H1 (cell line): Measurements from ENCODE around the gene ARRB1. TPM values are rescaled to one million over a fixed set of nuclear protein-coding genes. Genes with fewer than 3 reads are reported as not detected.

Source experiments
- CTCF ChIA-PET: fragments of 300-600 bp; sonication (Branson Sonifier 250); formaldehyde crosslinking; loops from one replicate; lab custom pipeline; 2021; ENCODE audit not compliant: partially characterized antibody; lab: Charles Lee
- POLR2A ChIA-PET: fragments of 300-600 bp; sonication (Branson Sonifier 250); formaldehyde crosslinking; loops from one replicate; lab custom pipeline; 2021; ENCODE audit warnings: inconsistent platforms; ENCODE audit not compliant: partially characterized antibody; lab: Charles Lee
- DNase-seq, 2 experiments: peaks; one replicate each; pipeline versions ENCODE4 v3.0.0 to v3.0.0-alpha.2; 2010 to 2022; ENCODE audit warnings: low spot score in 2 of 2, low read depth in 1 of 2, mixed read lengths in 1 of 2
- FAIRE-seq: peaks from 2 replicates; lab custom pipeline; 2011; peaks lifted over from hg19 to GRCh38; lab: Jason Lieb, UNC
- H2AFZ ChIP-seq: 2 replicates; pipeline ENCODE4 v1.8.1; 2012; ENCODE audit warnings: low read length, inconsistent platforms
- H2AK5ac ChIP-seq: 2 replicates; pipeline ENCODE4 v1.6.1; 2013; ENCODE audit warnings: low read depth, low read length
- H2BK120ac ChIP-seq: replicated peaks from 2 replicates; pipeline ENCODE3; 2013; ENCODE audit warnings: low read depth, low read length, inconsistent platforms
- H2BK12ac ChIP-seq: 2 replicates; pipeline ENCODE4 v1.6.1; 2013; ENCODE audit warnings: low read depth, low read length
- H2BK15ac ChIP-seq: 2 replicates; pipeline ENCODE4 v1.6.1; 2013; ENCODE audit warnings: low read length
- H2BK20ac ChIP-seq: 2 replicates; pipeline ENCODE4 v1.6.1; 2013; ENCODE audit warnings: low read length
- H2BK5ac ChIP-seq: 2 replicates; pipeline ENCODE4 v1.6.1; 2013; ENCODE audit warnings: low read depth, low read length
- H3K14ac ChIP-seq: 2 replicates; pipeline ENCODE4 v1.6.1; 2013; ENCODE audit warnings: inconsistent platforms; ENCODE audit not compliant: insufficient read length
- H3K18ac ChIP-seq: 2 replicates; pipeline ENCODE4 v1.6.1; 2013; ENCODE audit warnings: low read length; ENCODE audit errors: extremely low read depth
- H3K23ac ChIP-seq: 2 replicates; pipeline ENCODE4 v1.6.1; 2013; ENCODE audit warnings: inconsistent platforms; ENCODE audit not compliant: insufficient read length
- H3K23me2 ChIP-seq: 2 replicates; pipeline ENCODE4 v1.6.1; 2013; ENCODE audit warnings: low read depth, low read length
- H3K27ac ChIP-seq: 2 replicates; pipeline ENCODE4 v1.6.1; 2011; ENCODE audit warnings: low read depth, low read length, inconsistent platforms
- H3K27me3 ChIP-seq, 4 experiments: replicated peaks in 1 of 4; 1 replicate in 1 of 4; 2 replicates in 3 of 4; pipeline versions ENCODE4 v1.6.1 to v1.8.1; 2011 to 2013; ENCODE audit warnings: low read length in 3 of 4, mild to moderate bottlenecking in 3 of 4, inconsistent platforms in 2 of 4, mixed read lengths in 2 of 4, moderate library complexity in 1 of 4; ENCODE audit not compliant: control insufficient read depth in 3 of 4, insufficient read depth in 3 of 4; ENCODE audit errors: extremely low read depth in 1 of 4
- H3K36me3 ChIP-seq, 4 experiments: 2 replicates each; pipeline versions ENCODE4 v1.6.1 to v1.8.1; 2011 to 2013; ENCODE audit warnings: mild to moderate bottlenecking in 4 of 4, low read length in 3 of 4, moderate library complexity in 2 of 4, control low read depth in 1 of 4, inconsistent platforms in 1 of 4; ENCODE audit not compliant: insufficient read depth in 4 of 4, control insufficient read depth in 2 of 4
- H3K4ac ChIP-seq: replicated peaks from 2 replicates; pipeline ENCODE3; 2013; ENCODE audit warnings: low read length, low read depth, mixed read lengths, inconsistent platforms; ENCODE audit not compliant: insufficient read length
- H3K4me1 ChIP-seq, 4 experiments: replicated peaks in 1 of 4; 1 replicate in 1 of 4; 2 replicates in 3 of 4; pipeline versions ENCODE4 v1.6.1 to v1.8.1; 2011 to 2013; ENCODE audit warnings: low read length in 3 of 4, inconsistent platforms in 2 of 4, mixed read lengths in 1 of 4; ENCODE audit not compliant: insufficient read depth in 4 of 4, control insufficient read depth in 3 of 4
- H3K4me2 ChIP-seq, 2 experiments: 2 replicates each; pipeline versions ENCODE4 v1.6.1 to v1.8.1; 2011 to 2013; ENCODE audit warnings: low read depth in 2 of 2, low read length in 2 of 2, control low read depth in 1 of 2, inconsistent platforms in 1 of 2, mild to moderate bottlenecking in 1 of 2; ENCODE audit not compliant: insufficient read depth in 1 of 2
- H3K4me3 ChIP-seq, 4 experiments: fragments of 200-600, 300-600 bp in 1 of 4; sonication (generic), shearing (Covaris generic), sonication (Bioruptor Twin) in 1 of 4; 2 replicates each; pipeline versions ENCODE4 v1.5.1 to v1.8.1; 2011 to 2016; ENCODE audit warnings: low read length in 4 of 4, low read depth in 3 of 4, control low read depth in 2 of 4, inconsistent platforms in 2 of 4, mild to moderate bottlenecking in 2 of 4, mixed read lengths in 1 of 4, moderate library complexity in 1 of 4; ENCODE audit not compliant: insufficient read depth in 2 of 4; ENCODE audit errors: extremely low read depth in 1 of 4
- H3K56ac ChIP-seq: replicated peaks from 2 replicates; pipeline ENCODE3; 2013; ENCODE audit warnings: low read depth, mild to moderate bottlenecking, mixed read lengths, low read length, inconsistent platforms; ENCODE audit not compliant: insufficient read length
- H3K79me1 ChIP-seq: 2 replicates; pipeline ENCODE4 v1.6.1; 2013; ENCODE audit warnings: low read depth, low read length, control low read depth
- H3K79me2 ChIP-seq, 2 experiments: 2 replicates each; pipeline versions ENCODE4 v1.6.1 to v1.8.1; 2012 to 2013; ENCODE audit warnings: low read length in 2 of 2, mild to moderate bottlenecking in 2 of 2, inconsistent platforms in 1 of 2; ENCODE audit not compliant: insufficient read depth in 2 of 2, control insufficient read depth in 1 of 2
- H3K9ac ChIP-seq, 4 experiments: replicated peaks in 1 of 4; 1 replicate in 1 of 4; 2 replicates in 3 of 4; pipeline versions ENCODE4 v1.6.1 to v1.8.1; 2011 to 2013; ENCODE audit warnings: low read depth in 3 of 4, low read length in 3 of 4, control low read depth in 2 of 4, mild to moderate bottlenecking in 2 of 4, moderate library complexity in 2 of 4, inconsistent platforms in 1 of 4; ENCODE audit errors: extremely low read depth in 1 of 4
- H3K9me3 ChIP-seq, 2 experiments: 2 replicates each; pipeline versions ENCODE4 v1.6.1 to v1.8.1; 2012 to 2013; ENCODE audit warnings: mild to moderate bottlenecking in 2 of 2, moderate library complexity in 2 of 2, control low read depth in 1 of 2, inconsistent platforms in 1 of 2, low read depth in 1 of 2, low read length in 1 of 2, mixed read lengths in 1 of 2; ENCODE audit not compliant: insufficient read depth in 2 of 2
- H4K20me1 ChIP-seq, 2 experiments: replicated peaks in 1 of 2; 2 replicates each; pipeline versions ENCODE3 to v1.8.1; 2011 to 2013; ENCODE audit warnings: inconsistent platforms in 2 of 2, low read length in 2 of 2, mild to moderate bottlenecking in 1 of 2; ENCODE audit not compliant: insufficient read depth in 2 of 2, control insufficient read depth in 1 of 2
- H4K5ac ChIP-seq: 2 replicates; pipeline ENCODE4 v1.6.1; 2013; ENCODE audit warnings: low read length, low read depth, mixed read lengths, inconsistent platforms; ENCODE audit not compliant: insufficient read length
- H4K8ac ChIP-seq: 2 replicates; pipeline ENCODE4 v1.8.0; 2013; ENCODE audit warnings: mild to moderate bottlenecking, moderate library complexity, low read length, inconsistent platforms; ENCODE audit not compliant: insufficient read depth; ENCODE audit errors: extremely low read depth
- H4K91ac ChIP-seq: replicated peaks from 2 replicates; pipeline ENCODE3; 2013; ENCODE audit warnings: low read length, mixed read lengths, inconsistent platforms; ENCODE audit not compliant: insufficient read length
- HDAC2 ChIP-seq, 2 experiments: fragments of 300-600 bp in 1 of 2; sonication (generic) in 1 of 2; IDR thresholded peaks; 2 replicates each; pipeline ENCODE4 v1.6.1; 2011 to 2012; ENCODE audit warnings: low read depth in 2 of 2, low read length in 2 of 2, mild to moderate bottlenecking in 2 of 2, moderate library complexity in 2 of 2, borderline replicate concordance in 1 of 2, inconsistent platforms in 1 of 2
- JUN ChIP-seq: IDR thresholded peaks from 2 replicates; pipeline ENCODE4 v1.6.1; 2011; ENCODE audit warnings: low read depth, mild to moderate bottlenecking, improper control_type of control experiment, low read length
- NRF1 ChIP-seq: IDR thresholded peaks from 2 replicates; pipeline ENCODE4 v1.6.1; 2011; ENCODE audit warnings: mild to moderate bottlenecking, low read depth, low read length, improper control_type of control experiment
- PHF8 ChIP-seq: fragments of 200-600 bp; sonication (generic); conservative IDR thresholded peaks from 2 replicates; pipeline ENCODE4 v1.7.1; 2012; ENCODE audit warnings: low read depth, mild to moderate bottlenecking, inconsistent platforms, low read length, moderate library complexity
- POU5F1 ChIP-seq: IDR thresholded peaks from 2 replicates; pipeline ENCODE4 v1.6.1; 2011; ENCODE audit warnings: low read depth, mild to moderate bottlenecking, low read length, moderate library complexity
- RXRA ChIP-seq: IDR thresholded peaks from 2 replicates; pipeline ENCODE4 v1.6.1; 2011; ENCODE audit warnings: low read depth, mild to moderate bottlenecking, low read length, moderate library complexity; ENCODE audit not compliant: insufficient read depth
- SP2 ChIP-seq: IDR thresholded peaks from 2 replicates; pipeline ENCODE4 v1.6.1; 2012; ENCODE audit warnings: mild to moderate bottlenecking, low read length, inconsistent platforms
- SUZ12 ChIP-seq: fragments of 200-600 bp; sonication (generic); IDR thresholded peaks from 2 replicates; pipeline ENCODE4 v1.6.1; 2012; ENCODE audit warnings: mild to moderate bottlenecking, inconsistent platforms, low read length, moderate library complexity, mixed read lengths
- WGBS, 2 experiments: shearing (Covaris generic) in 1 of 2; methylation state at CpG; one replicate each; pipeline versions ENCODE4 v1.1.6 to v1.1.7; 2013 to 2015; ENCODE audit warnings: low lambda C conversion rate in 2 of 2, mixed read lengths in 2 of 2, inconsistent platforms in 1 of 2, low coverage in 1 of 2, missing lambda C conversion rate in 1 of 2; ENCODE audit not compliant: insufficient replicate concordance in 2 of 2, insufficient coverage in 1 of 2, insufficient read length in 1 of 2; ENCODE audit errors: extremely low coverage in 1 of 2, missing lambda C conversion rate in 1 of 2; 5-methylcytosine and 5-hydroxymethylcytosine counted together
- polyA plus RNA-seq, 7 experiments: library from polyadenylated mRNA; depleted of rRNA in 3 of 7; stranded (reverse) in 5 of 7; unstranded in 2 of 7; fragments of >200 nt in 5 of 7; fragments of 200-250 nt in 2 of 7; gene quantifications; 1 replicate in 5 of 7; 2 replicates in 1 of 7; 4 replicates in 1 of 7; pipeline versions ENCODE4 v1.2.1 to v1.2.3, GENCODE V29; 2011 to 2013; ENCODE audit warnings: missing spikeins in 2 of 7, mixed read lengths in 2 of 7
- total RNA-seq: library from RNA; stranded (reverse); fragmentation: NEBNext Ultra II Directional; extraction: Animal tissue kit (Norgen Biotek cat#: 25700); gene quantifications from 2 replicates; pipeline ENCODE4 v1.2.1, GENCODE V29; 2021

Gene ARRB1
- total and polyA plus RNA-seq, 2 of the 8 experiments (the other 6 are each of a cell fraction or from before 2014, with no cell fraction given), result 9.4 to 31.8 TPM

DNA sequence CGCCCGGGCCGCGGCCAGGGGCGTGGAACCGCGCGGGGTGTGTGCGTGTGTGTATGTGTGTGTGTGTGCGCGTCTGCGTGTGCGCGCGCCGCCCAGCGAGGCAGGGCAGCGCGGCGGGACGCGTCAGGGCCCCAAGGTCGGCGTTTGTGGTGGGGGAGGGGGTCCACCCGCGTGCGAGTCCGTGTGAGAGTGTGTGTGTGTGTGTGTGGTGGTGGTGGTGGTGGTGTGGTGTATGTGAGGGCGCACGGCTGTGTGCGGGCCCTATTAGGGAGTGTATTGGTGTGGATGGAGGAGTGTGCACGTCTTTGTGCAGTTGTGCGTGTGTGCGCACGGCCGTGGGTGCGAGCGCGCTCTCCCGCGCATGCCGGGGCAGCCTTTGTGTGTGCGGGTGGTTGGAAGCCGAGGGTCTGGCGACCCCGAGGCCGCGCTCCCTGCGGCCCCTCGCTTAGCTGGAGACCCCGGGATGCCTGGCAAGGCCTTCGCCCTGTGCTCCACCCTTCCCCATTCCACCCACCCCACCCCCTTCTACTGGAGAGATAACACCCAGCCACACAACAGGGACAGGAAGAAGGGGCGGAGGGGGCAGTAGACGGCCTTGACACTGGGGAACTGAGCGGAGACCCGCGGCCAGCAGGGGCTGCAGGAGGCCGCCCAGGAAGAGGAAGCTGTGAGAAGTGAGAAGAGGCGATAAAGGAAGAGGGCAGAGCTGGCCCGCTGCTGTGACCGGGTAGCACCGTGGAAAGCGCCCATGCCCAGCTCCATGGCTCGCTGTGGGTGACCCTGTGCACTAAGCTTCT, 528 bp upstream of the ARRB1 start:
- peak overlapping the region; percentile 53 to 82 (median 58) for H3K4me3 ChIP-seq
- peak overlapping the region; percentile 100 for H4K91ac ChIP-seq
- peak overlapping the region; percentile 73 for H3K14ac ChIP-seq
- H3K18ac ChIP-seq, result peak overlapping the region; percentile 99
- peak overlapping the region; percentile 48 for H3K56ac ChIP-seq
- no peaks in the 10 kb centered on the region for H3K36me3 ChIP-seq
- DNase-seq (peak in 1 of 2 experiments; percentile 63), FAIRE-seq (no peak)
- peak overlapping the region; percentile 97; the same call in 1 of the 2 replicates for H2BK20ac ChIP-seq
- H4K5ac ChIP-seq, result peak overlapping the region; percentile 53
- peak overlapping the region; percentile 95; the same call in 1 of the 2 replicates for H2BK15ac ChIP-seq
- no peak overlapping the region for H3K27ac ChIP-seq
- H4K20me1 ChIP-seq, result peaks cover 0 to 4% of the 10 kb centered on the region in 2 experiments
- H3K23ac ChIP-seq, result no peak overlapping the region
- H3K9ac ChIP-seq, result peak overlapping the region in 2 of 4 experiments; percentile 42 to 60; a peak in 5 of 7 replicates
- peak overlapping the region; percentile 37; the same call in 1 of the 2 replicates for H2AFZ ChIP-seq
- peak overlapping the region; percentile 74 for H4K8ac ChIP-seq
- H3K4me1 ChIP-seq, result peaks cover 10 to 28% (median 15%) of the 10 kb centered on the region in 4 experiments
- H2BK120ac ChIP-seq, result peak overlapping the region; percentile 91
- ChIA-PET POLR2A (interaction anchor here (0.9 to 6.6 kb wide), 11 partner anchors 12 to 56 kb away, joined by 3 to 72 read pairs (median 4); no protein-coding TSS in a partner anchor), CTCF (interaction anchor here (0.9 to 2.3 kb wide), 18 partner anchors 10 to 75 kb away, joined by 3 to 10 read pairs (median 5); no protein-coding TSS in a partner anchor)
- H3K27me3 ChIP-seq, result peaks cover 4 to 11% (median 10%) of the 10 kb centered on the region in 4 experiments; a peak in 6 of 7 replicates
- peaks cover 9% of the 10 kb centered on the region for H3K79me1 ChIP-seq
- no peak overlapping the region; the same call in 1 of the 2 replicates for H2AK5ac ChIP-seq
- no peaks in the 10 kb centered on the region for H3K9me3 ChIP-seq
- H2BK12ac ChIP-seq, result peak overlapping the region; percentile 98; the same call in 1 of the 2 replicates
- H3K23me2 ChIP-seq, result peaks cover 19% of the 10 kb centered on the region
- 2% methylated on average over 43 of the region's 64 CpGs; no CpG with 5 or more reads in 1 of the 2 experiments for WGBS, 2 experiments
- peaks cover 0 to 3% of the 10 kb centered on the region in 2 experiments; a peak in 1 of 4 replicates for H3K79me2 ChIP-seq
- H3K4ac ChIP-seq, result peak overlapping the region; percentile 94
- peak overlapping the region; percentile 91 to 98 for H3K4me2 ChIP-seq
- H2BK5ac ChIP-seq, result peak overlapping the region; percentile 98; the same call in 1 of the 2 replicates
- TF ChIP-seq SUZ12 (peak; percentile 6; the same call in 1 of the 2 replicates), SP2 (no peak), HDAC2 (IDR thresholded peaks at IDR 0.05; ENCODE audit: borderline replicate concordance in 1 of 2, low read depth in 2 of 2, low read length in 2 of 2) (peak; percentile 60 to 94; a peak in 3 of 4 replicates), POU5F1 (no peak), RXRA (no peak), PHF8 (peak; percentile 38; the same call in 1 of the 2 replicates), NRF1 (no peak), JUN (no peak)
